Hair follicular keratinocyte (primary cell): Measurements from ENCODE around the gene LACRT. TPM values are rescaled to one million over a fixed set of nuclear protein-coding genes. Genes with fewer than 3 reads are reported as not detected.

Source experiments
- total RNA-seq: library from RNA; depleted of rRNA; stranded (reverse); fragments of >200 nt; gene quantifications from 2 replicates; pipeline ENCODE4 v1.2.3, GENCODE V29; 2015

LACRT gene
- not detected in 2 replicates for total RNA-seq

GRCh38 chr12:54634795-54635194 lies at the start of gene LACRT:
TSS of gene LACRT (minus strand) at chr12:54634895. CDS start at chr12:54634841, 54 bp downstream.

GRCh38 chr12:54648265-54648664 lies 13.6 kb upstream of the LACRT start, which contains the start of gene DCD:
TSS of gene DCD (minus strand) at chr12:54648365. CDS start at chr12:54648303, 62 bp downstream.

GRCh38 chr12:54588110-54588889 lies 46.4 kb downstream of the LACRT start, which contains the start of gene PPP1R1A:
TSS of gene PPP1R1A (minus strand) at chr12:54588659. CDS start at chr12:54588488, 171 bp downstream.

Other genes starting within 250 kb of the LACRT start
- 186 and 267 TPM in 2 replicates for gene ITGA5, start 215.6 kb downstream of the LACRT start, total RNA-seq
- not detected in 2 replicates for gene GTSF1, start 161.3 kb downstream of the LACRT start, total RNA-seq
- gene NCKAP1L, start 137.1 kb downstream of the LACRT start, total RNA-seq: not detected in 2 replicates
- gene PDE1B, start 85.3 kb downstream of the LACRT start, total RNA-seq: not detected in 2 replicates
- not detected in 2 replicates for gene PPP1R1A, start 46.2 kb downstream of the LACRT start, total RNA-seq
- not detected in 2 replicates for gene DCD, start 13.5 kb upstream of the LACRT start, total RNA-seq
- gene MUCL1, start 219.6 kb upstream of the LACRT start, total RNA-seq: not detected in 2 replicates